Activated T-cell treated with anti-CD3 and anti-CD28 coated beads for 1 hour (primary cell): ENCODE measurements around the gene WDR62.
A peak's percentile ranks its signal among the peaks of the same experiment; 100 is the strongest.
"Not testable (repeated sequence)": the region's sequence is repeated elsewhere in the genome, so short reads cannot be mapped to it uniquely, and the experiment has no call there.

Source experiments
- DNase-seq: peaks from one replicate; pipeline ENCODE4 v3.0.0-alpha.2; 2020; ENCODE audit warnings: low read depth

The WDR62 gene

DNA sequence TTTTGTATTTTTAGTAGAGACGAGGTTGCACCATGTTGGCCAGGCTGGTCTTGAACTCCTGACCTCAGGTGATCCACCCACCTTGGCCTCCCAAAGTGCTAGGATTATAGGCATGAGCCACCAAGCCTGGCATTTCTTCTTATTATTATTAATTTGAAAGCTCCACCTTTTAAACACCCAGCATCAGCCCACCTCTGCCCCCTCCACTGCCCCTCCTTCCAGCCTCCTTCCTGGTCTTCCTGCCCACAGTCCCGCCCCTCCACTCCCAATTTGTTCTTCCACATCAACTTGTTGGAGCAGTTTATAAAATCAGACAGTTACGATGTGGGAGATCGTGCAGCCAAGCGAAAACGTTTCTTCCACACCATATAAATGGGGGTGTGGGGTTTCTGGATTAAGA, 14.2 kb upstream of the WDR62 start:
- DNase-seq: no peak

DNA sequence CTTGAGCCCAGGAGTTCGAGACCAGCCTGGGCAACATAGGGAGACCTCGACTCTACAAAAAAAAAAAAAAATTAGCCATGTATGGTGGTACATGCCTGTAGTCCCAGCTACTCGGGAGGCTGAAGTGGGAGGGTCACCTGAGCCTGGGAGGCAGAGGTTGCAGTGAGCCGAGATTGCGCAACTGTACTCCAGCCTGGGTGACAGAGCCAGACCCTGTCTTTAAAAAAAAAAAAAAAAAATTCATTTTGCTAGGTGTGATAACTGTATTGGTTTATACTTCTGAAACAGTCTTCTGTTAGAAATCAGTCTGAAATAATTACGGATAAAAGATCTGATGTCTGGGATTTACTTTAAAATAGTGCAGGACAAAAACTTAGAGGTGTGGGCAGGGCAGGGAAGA, 13.6 kb upstream of the WDR62 start:
- DNase-seq: not testable (repeated sequence)

DNA sequence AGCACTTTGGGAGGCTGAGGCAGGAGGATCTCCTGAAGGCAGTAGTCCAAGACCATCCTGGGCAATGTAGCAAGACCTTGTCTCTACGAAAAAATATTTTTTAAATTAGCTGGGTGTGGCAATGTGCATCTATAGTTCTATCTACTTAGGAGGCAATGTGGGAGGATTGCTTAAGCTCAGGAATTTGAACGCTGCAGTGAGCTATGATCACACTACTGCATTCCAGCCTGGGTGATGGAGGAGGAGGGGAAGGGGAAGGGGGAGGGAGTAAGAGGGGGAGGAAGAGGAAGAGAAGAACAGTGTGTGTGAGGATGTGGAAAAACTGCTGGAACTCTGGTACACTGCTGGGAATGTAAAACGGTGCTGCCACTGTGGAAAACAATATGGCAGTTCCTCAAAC, 12.9 kb upstream of the WDR62 start:
- DNase-seq: no peak

GRCh38 chr19:36043952-36044351, 10.7 kb upstream of the WDR62 start:
- no peak for DNase-seq

GRCh38 chr19:36046443-36047050, 8.2 kb upstream of the WDR62 start:
- DNase-seq: no peak

- DNase-seq: no peak
These were observed 6.9 kb upstream of the WDR62 start for GRCh38 chr19:36047835-36048234.

GRCh38 chr19:36049080-36049698, 5.5 kb upstream of the WDR62 start:
- no peak for DNase-seq

DNA sequence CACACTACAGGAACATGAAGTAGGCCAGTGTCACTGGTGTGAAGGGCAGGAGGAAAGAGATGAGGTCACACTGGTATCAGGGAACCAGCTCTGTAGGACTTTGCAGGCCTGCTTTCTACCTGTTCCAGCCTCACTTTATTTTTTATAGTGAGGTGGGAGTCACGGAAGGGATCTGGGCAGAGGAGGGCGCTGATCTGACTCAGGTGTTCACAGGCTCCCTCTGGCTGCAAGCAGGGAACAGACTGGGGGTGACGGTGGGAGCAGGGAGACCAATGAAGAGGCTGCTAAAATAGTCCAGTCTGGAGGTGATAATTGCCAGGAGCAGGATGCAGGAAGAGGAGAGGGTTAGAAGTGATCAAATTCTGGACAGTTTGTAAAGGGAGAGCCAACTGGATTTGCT, 3.5 kb upstream of the WDR62 start:
- DNase-seq: no peak

DNA sequence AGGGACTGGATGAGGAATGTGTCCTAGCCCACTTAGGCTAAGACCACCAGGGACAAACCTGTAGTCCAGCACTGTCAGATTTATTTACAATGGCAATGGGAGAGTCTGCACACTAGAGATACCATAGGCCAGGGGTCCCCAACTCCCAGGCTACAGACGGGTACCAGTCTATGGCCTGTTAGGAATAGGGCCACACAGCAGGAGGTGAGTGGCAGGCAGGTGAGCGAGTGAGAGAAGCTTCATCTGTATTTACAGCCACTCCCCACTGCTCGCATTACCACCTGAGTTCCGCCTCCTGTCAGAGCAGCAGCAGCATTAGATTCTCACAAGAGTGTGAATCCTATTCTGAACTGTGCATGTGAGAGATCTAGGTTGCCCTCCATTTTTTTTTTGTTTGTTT, 3.1 kb upstream of the WDR62 start:
- DNase-seq: no peak

- peak; percentile 99 for DNase-seq
These were observed 471 bp upstream of the WDR62 start, which contains the start of gene THAP8 for GRCh38 chr19:36054119-36054732. THAP8 (minus strand) TSS chr19:36054285; CDS start chr19:36054217, 68 bp downstream.

DNA sequence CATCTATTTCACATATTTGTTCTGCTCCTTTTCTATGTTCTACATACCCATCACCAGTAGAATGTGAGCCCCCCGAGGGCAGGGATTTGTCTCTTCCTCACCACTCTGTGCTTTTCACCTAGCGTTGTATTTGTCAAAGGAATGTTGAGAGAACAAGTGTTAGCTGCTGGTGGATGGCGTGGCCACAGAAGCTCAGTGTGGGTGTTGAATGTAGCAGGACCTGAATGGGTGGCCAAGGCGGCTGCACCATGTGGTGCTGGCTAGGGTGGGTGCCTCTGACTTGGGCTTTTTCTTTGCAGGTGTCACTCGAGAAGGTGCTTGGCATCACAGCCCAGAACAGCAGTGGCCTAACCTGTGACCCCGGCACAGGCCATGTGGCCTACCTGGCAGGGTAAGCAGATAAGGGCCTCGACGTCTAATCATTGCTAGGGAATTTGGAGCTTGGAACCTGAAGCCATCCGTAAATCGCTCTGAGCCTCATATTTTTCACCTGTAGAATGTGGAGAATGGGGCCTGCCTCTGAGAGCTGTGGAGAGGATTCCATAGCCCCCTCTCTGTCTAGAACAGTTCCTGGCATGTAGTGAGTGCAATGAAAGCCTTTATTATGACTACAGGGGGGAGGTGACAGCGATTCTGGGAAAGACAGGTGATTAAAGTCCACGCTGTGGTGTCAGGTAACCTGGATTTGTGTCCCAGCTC, 3.9 kb downstream of the WDR62 start:
- DNase-seq: no peak

DNA sequence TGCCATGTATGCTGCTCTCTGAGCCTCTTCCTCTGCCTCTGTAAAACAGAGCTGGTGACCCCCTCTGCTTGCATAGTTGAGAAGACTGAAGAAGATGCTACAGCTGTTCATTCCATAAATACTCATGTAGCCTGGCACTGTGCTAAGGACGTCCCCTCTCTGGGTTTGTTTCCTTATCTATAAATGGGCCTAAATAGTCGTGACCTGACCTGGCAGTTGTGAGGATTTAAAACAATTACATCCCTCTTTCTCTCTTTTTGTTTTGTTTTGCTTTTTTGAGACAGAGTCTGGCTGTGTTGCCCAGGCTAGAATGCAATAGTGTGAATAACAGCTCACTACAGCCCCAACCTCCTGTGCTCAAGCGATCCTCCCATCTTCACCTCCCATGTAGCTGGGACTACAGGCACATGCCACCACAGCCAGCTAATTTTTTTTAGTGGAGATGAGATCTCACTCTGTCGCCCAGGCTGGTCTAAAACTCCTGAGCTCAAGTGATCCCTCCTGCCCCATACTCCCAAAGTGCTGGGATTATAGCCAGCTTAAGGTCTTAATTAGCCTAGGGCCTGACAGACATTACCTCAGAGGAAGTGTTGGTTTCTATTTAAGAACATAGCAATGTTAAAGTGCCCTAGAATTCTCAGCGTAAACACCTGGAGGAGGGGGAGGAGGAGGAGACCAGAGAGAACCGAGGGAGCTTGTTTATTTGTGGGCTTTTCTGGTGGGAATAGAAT, 4.6 kb downstream of the WDR62 start:
- DNase-seq: no peak

GRCh38 chr19:36060430-36060829, 5.7 kb downstream of the WDR62 start:
- DNase-seq: no peak

GRCh38 chr19:36061367-36061766, 6.7 kb downstream of the WDR62 start:
- no peak for DNase-seq

DNA sequence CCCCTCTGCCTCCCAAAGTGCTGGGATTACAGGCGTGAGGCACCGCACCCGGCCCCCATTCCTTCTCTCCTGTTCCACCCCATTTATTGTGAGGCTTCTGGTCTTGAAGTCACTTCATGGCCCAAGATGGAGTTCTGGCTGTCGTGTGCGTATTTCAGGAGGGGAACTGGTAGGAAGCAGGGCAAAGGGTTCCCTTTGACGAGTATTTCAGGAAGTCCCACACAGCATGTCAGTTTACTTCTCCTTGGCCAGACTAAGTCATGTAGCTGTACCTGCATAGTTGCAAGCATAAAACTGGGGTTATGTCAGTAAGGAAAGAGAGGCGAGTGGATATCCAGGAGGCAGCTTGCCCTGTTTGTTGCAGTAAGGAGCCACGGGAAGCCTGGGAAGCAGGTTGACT, 10.1 kb downstream of the WDR62 start:
- no peak for DNase-seq

GRCh38 chr19:36067681-36068080, 13.0 kb downstream of the WDR62 start:
- no peak for DNase-seq

- DNase-seq: not testable (repeated sequence)
These were observed 14.3 kb downstream of the WDR62 start for GRCh38 chr19:36068810-36069499.

- no peak for DNase-seq
These were observed 17.4 kb downstream of the WDR62 start for GRCh38 chr19:36072081-36072480.

GRCh38 chr19:36073121-36073876, 18.6 kb downstream of the WDR62 start:
- DNase-seq: no peak

- no peak for DNase-seq
These were observed 24.8 kb downstream of the WDR62 start for GRCh38 chr19:36079389-36079945.

GRCh38 chr19:36081385-36081784, 26.7 kb downstream of the WDR62 start:
- DNase-seq: no peak
